ENCODE data around the gene PC. TPM values are rescaled to one million over a fixed set of nuclear protein-coding genes. Genes with fewer than 3 reads are reported as not detected.

PC gene
- total and polyA plus RNA-seq, 9 of the 15 experiments (the other 6 are each of a cell fraction or from before 2014, with no cell fraction given): 0.94 to 38.0 (median 8.7) TPM

DNA sequence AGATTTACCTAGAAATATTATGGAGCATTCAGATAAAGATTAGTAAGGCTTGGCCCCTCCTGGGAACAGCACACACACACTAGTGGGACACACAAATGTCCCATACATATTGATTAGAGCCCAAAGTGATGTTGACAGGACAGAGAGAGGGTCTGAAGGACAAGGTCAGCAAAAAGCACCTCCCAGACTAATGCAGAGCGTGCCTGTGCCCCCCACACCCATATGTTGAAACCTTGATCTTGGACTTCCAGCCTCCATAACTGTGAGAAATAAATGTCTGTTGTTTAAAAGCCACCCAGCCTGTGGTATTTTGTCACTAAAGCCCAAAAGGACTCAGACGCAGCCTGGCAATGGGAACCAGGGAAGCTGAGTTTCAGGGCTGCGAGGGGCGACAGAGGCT, 73.7 kb downstream of the PC start (continued):
- TF ChIP-seq CBX8 (IDR thresholded peaks at IDR 0.05; ENCODE audit: borderline replicate concordance, extremely low read depth, low read depth, low read length, poor library complexity, severe bottlenecking) (no peak), RNF2 (IDR thresholded peaks at IDR 0.05) (no peak)

DNA sequence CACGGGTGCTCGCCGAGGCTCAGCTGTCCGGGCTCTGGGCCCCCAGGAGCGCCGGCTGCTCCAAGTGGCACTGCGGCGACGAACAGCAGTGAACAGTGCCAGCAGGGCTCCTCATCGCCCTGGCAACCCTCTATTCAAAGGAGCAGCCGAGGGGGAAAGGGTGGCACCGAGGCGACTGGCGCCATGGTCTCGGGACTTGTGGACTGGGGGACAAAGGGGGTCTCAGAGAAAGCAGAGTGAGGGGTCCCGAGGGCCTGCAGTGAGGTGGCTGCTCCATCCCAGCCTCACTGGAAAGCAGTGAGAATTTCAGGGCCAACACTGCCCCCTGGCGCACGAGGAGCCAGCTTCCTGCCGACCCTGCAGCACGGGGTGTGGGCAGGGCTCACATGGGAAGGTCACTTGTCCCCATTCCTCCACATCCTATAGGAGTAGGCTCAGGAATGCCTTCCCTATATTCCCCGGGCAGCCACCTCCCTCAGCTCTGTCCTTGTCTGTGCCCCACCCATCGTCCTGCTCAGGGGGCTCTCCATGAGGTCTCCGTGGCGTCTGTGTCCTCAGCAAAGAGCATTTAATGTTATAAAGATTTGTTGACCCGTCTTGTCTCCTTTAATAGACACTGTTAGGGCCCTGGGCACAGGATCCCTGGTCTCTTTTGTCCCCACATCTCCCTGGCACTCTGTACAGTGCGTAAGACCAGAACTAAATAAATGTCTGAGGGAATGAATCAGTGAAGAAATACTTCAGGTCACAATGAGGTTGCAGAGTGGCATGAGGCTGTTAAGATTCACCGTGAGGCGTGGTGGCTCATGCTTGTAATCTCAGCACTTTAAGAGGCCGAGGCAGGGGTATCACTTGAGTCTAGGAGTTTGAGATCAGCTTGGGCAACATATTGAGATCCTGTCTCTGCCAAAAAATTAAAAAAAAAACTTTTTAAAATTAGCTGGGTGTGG, 74.9 kb downstream of the PC start:
- H2AFZ ChIP-seq (ENCODE audit: low read depth, low read length): peak overlapping the region; percentile 55
- ATAC-seq (peak; percentile 86), DNase-seq (ENCODE audit: extremely low read depth in 1 of 4, low spot score in 3 of 4) (peak; percentile 64 to 78 (median 64)), FAIRE-seq (peak; percentile 74)
- ChIA-PET CTCF (ENCODE audit: low intra/inter-chr PET ratio) (interaction anchor here (0.6 to 2.6 kb wide), 4 partner anchors 49 to 191 kb away, joined by 3 to 18 read pairs (median 3); partner anchors contain the start of gene SYT12), POLR2A (interaction anchor here (0.6 to 1.0 kb wide), 2 partner anchors 13 to 431 kb away, joined by 3 read pairs; no protein-coding TSS in a partner anchor)
- H3K79me2 ChIP-seq (ENCODE audit: control insufficient read depth, insufficient read depth, low read length): no peaks in the 10 kb centered on the region
- H3K27ac ChIP-seq (ENCODE audit: extremely low read depth, low read depth, low read length): no peak overlapping the region
- no peak overlapping the region for H3K4me3 ChIP-seq
- no peaks in the 10 kb centered on the region for H4K20me1 ChIP-seq (replicated peaks; ENCODE audit: control insufficient read depth, insufficient read depth, low read length)
- no peaks in the 10 kb centered on the region for H3K9me3 ChIP-seq (replicated peaks; ENCODE audit: control insufficient read depth, insufficient read depth, low read depth, low read length)
- no TSS peak for BruUV-seq (replicated peaks)
- H3K4me2 ChIP-seq (ENCODE audit: insufficient read depth, low read length): peak overlapping the region; percentile 22; the same call in 1 of the 2 replicates
- intact Hi-C loops (cut with micrococcal nuclease) (loop anchor here (1.0 to 2.0 kb wide), 2 partner anchors 48 to 189 kb away; no protein-coding TSS in a partner anchor), in situ Hi-C loops (cut with MboI) (no loop called here)
- no peaks in the 10 kb centered on the region for H3K9me1 ChIP-seq (ENCODE audit: control insufficient read depth, insufficient read depth, low read length)
- H3K27me3 ChIP-seq (ENCODE audit: control insufficient read depth in 2 of 2, insufficient read depth in 2 of 2, low read length in 2 of 2): no peaks in the 10 kb centered on the region
- H3K9ac ChIP-seq (ENCODE audit: insufficient read depth in 1 of 2, low read depth in 2 of 2, low read length in 2 of 2): peak overlapping the region in 1 of 2 experiments; percentile 68; a peak in 2 of 4 replicates
- H3K36me3 ChIP-seq (ENCODE audit: control insufficient read depth, insufficient read depth, low read length): 0 out of 3 replicates have a peak, but pooled peaks cover 4% of the 10 kb centered on the region
- WGBS (ENCODE audit: insufficient coverage, low coverage, missing lambda C conversion rate): 44% methylated on average over 28 of the region's 29 CpGs
- H3K4me1 ChIP-seq (replicated peaks in 1 of 2; ENCODE audit: control insufficient read depth in 2 of 2, insufficient read depth in 2 of 2, low read length in 2 of 2): peaks cover 24 to 67% of the 10 kb centered on the region in 2 experiments; a peak in 4 of 5 replicates
- TF ChIP-seq CC2D1A (IDR thresholded peaks at IDR 0.05) (peak; percentile 50; the same call in 1 of the 2 replicates), TCF7L2 (IDR thresholded peaks at IDR 0.05; ENCODE audit: low read depth, low read length) (no peak), CCAR2 (IDR thresholded peaks at IDR 0.05; ENCODE audit: low read depth, low read length) (no peak), ZNF263 (CRISPR knock-in tag; IDR thresholded peaks at IDR 0.05; ENCODE audit: borderline replicate concordance) (no peak), GABPB1 (CRISPR knock-in tag; IDR thresholded peaks at IDR 0.05) (peak; percentile 34; the same call in 1 of the 2 replicates), YY1 (IDR thresholded peaks at IDR 0.05; ENCODE audit: borderline replicate concordance in 1 of 3, control insufficient read depth in 1 of 3, extremely low read depth in 1 of 3, insufficient read depth in 3 of 3, insufficient read length in 1 of 3, insufficient replicate concordance in 2 of 3, low read depth in 1 of 3, low read length in 2 of 3) (no peak), HNRNPL (IDR thresholded peaks at IDR 0.05; ENCODE audit: low read depth, low read length) (no peak), ZNF561 (CRISPR knock-in tag; conservative IDR thresholded peaks at IDR 0.05) (no peak), RB1 (IDR thresholded peaks at IDR 0.05; ENCODE audit: low read depth) (peak; percentile 36; the same call in 1 of the 2 replicates)
- TF ChIP-seq, protein P1, sequence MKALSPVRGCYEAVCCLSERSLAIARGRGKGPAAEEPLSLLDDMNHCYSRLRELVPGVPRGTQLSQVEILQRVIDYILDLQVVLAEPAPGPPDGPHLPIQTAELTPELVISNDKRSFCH (CRISPR knock-in tag; IDR thresholded peaks at IDR 0.05): no peak
- TF ChIP-seq, protein P1 (tag; IDR thresholded peaks at IDR 0.05): no peak
- TF ChIP-seq, protein P2, sequence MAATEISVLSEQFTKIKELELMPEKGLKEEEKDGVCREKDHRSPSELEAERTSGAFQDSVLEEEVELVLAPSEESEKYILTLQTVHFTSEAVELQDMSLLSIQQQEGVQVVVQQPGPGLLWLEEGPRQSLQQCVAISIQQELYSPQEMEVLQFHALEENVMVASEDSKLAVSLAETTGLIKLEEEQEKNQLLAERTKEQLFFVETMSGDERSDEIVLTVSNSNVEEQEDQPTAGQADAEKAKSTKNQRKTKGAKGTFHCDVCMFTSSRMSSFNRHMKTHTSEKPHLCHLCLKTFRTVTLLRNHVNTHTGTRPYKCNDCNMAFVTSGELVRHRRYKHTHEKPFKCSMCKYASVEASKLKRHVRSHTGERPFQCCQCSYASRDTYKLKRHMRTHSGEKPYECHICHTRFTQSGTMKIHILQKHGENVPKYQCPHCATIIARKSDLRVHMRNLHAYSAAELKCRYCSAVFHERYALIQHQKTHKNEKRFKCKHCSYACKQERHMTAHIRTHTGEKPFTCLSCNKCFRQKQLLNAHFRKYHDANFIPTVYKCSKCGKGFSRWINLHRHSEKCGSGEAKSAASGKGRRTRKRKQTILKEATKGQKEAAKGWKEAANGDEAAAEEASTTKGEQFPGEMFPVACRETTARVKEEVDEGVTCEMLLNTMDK (IDR thresholded peaks at IDR 0.05; ENCODE audit: borderline replicate concordance, insufficient read depth, low read depth, low read length, poor library complexity, severe bottlenecking): peak; percentile 67
